ENCODE data around the gene ANKRD11.

Gene ANKRD11

GRCh38 chr16:89411335-89411850, 79.0 kb downstream of the ANKRD11 start:
- TF ChIP-seq POLR2A (IDR thresholded peaks at IDR 0.05; ENCODE audit: low read length) = no peak
- TF ChIP-seq GATA1 (IDR thresholded peaks at IDR 0.05; ENCODE audit: low read depth, low read length) = no peak
- DNase-seq = no peak

- TF ChIP-seq GATA1 (IDR thresholded peaks at IDR 0.05; ENCODE audit: low read depth, low read length) = no peak
- TF ChIP-seq POLR2A (IDR thresholded peaks at IDR 0.05; ENCODE audit: low read length) = no peak
- no peak for DNase-seq
These were observed 79.5 kb downstream of the ANKRD11 start for GRCh38 chr16:89410794-89411309.

- TF ChIP-seq POLR2A (IDR thresholded peaks at IDR 0.05; ENCODE audit: low read length) (no peak), GATA1 (IDR thresholded peaks at IDR 0.05; ENCODE audit: low read depth, low read length) (no peak)
- DNase-seq = no peak
These were observed 80.0 kb downstream of the ANKRD11 start for GRCh38 chr16:89410322-89410721.

GRCh38 chr16:89409161-89409711, 81.1 kb downstream of the ANKRD11 start:
- DNase-seq = no peak
- TF ChIP-seq POLR2A (IDR thresholded peaks at IDR 0.05; ENCODE audit: low read length) (no peak), GATA1 (IDR thresholded peaks at IDR 0.05; ENCODE audit: low read depth, low read length) (no peak)

- no peak for TF ChIP-seq GATA1 (IDR thresholded peaks at IDR 0.05; ENCODE audit: low read depth, low read length)
- no peak for TF ChIP-seq POLR2A (IDR thresholded peaks at IDR 0.05; ENCODE audit: low read length)
- DNase-seq = no peak
These were observed 82.0 kb downstream of the ANKRD11 start for GRCh38 chr16:89408315-89408714.

GRCh38 chr16:89407925-89408300, 82.4 kb downstream of the ANKRD11 start:
- DNase-seq = no peak

GRCh38 chr16:89407282-89407924, 83.0 kb downstream of the ANKRD11 start:
- TF ChIP-seq GATA1 (IDR thresholded peaks at IDR 0.05; ENCODE audit: low read depth, low read length) = no peak
- TF ChIP-seq POLR2A (IDR thresholded peaks at IDR 0.05; ENCODE audit: low read length) = no peak
- no peak for DNase-seq

More at GRCh38 chr16:89407925-89408300, 82.4 kb downstream of the ANKRD11 start:
- TF ChIP-seq POLR2A (IDR thresholded peaks at IDR 0.05; ENCODE audit: low read length) (no peak), GATA1 (IDR thresholded peaks at IDR 0.05; ENCODE audit: low read depth, low read length) (no peak)

- TF ChIP-seq POLR2A (IDR thresholded peaks at IDR 0.05; ENCODE audit: low read length) = no peak
- no peak for TF ChIP-seq GATA1 (IDR thresholded peaks at IDR 0.05; ENCODE audit: low read depth, low read length)
- no peak for DNase-seq
These were observed 84.0 kb downstream of the ANKRD11 start for GRCh38 chr16:89406277-89406888.

- DNase-seq = no peak
- TF ChIP-seq POLR2A (IDR thresholded peaks at IDR 0.05; ENCODE audit: low read length) (no peak), GATA1 (IDR thresholded peaks at IDR 0.05; ENCODE audit: low read depth, low read length) (no peak)
These were observed 85.8 kb downstream of the ANKRD11 start for GRCh38 chr16:89404561-89404960.

- DNase-seq = no peak
- no peak for TF ChIP-seq POLR2A (IDR thresholded peaks at IDR 0.05; ENCODE audit: low read length)
- no peak for TF ChIP-seq GATA1 (IDR thresholded peaks at IDR 0.05; ENCODE audit: low read depth, low read length)
These were observed 87.4 kb downstream of the ANKRD11 start for GRCh38 chr16:89402962-89403361.

GRCh38 chr16:89401641-89402445, 88.5 kb downstream of the ANKRD11 start:
- TF ChIP-seq POLR2A (IDR thresholded peaks at IDR 0.05; ENCODE audit: low read length) = no peak
- TF ChIP-seq GATA1 (IDR thresholded peaks at IDR 0.05; ENCODE audit: low read depth, low read length) = no peak
- DNase-seq = no peak

GRCh38 chr16:89401205-89401604, 89.2 kb downstream of the ANKRD11 start:
- TF ChIP-seq POLR2A (IDR thresholded peaks at IDR 0.05; ENCODE audit: low read length) = no peak
- no peak for TF ChIP-seq GATA1 (IDR thresholded peaks at IDR 0.05; ENCODE audit: low read depth, low read length)
- DNase-seq = no peak

GRCh38 chr16:89400740-89401139, 89.6 kb downstream of the ANKRD11 start:
- TF ChIP-seq POLR2A (IDR thresholded peaks at IDR 0.05; ENCODE audit: low read length) (no peak), GATA1 (IDR thresholded peaks at IDR 0.05; ENCODE audit: low read depth, low read length) (no peak)
- no peak for DNase-seq

GRCh38 chr16:89398924-89399323, 91.4 kb downstream of the ANKRD11 start:
- DNase-seq = no peak
- TF ChIP-seq GATA1 (IDR thresholded peaks at IDR 0.05; ENCODE audit: low read depth, low read length) (no peak), POLR2A (IDR thresholded peaks at IDR 0.05; ENCODE audit: low read length) (no peak)
